GM12878 (cell line): ENCODE data around the gene ZMYND15. TPM values are rescaled to one million over a fixed set of nuclear protein-coding genes. Genes with fewer than 3 reads are reported as not detected.

Source experiments
- ATAC-seq: fragments of 200-7000 bp; cut with Tn5 transposase; 3 replicates; pipeline ENCODE4 v1.9.1; 2020; ENCODE audit warnings: mild to moderate bottlenecking, moderate library complexity
- BruUV-seq: library from RNA; stranded (reverse); fragments of 400-500 nt; replicated peaks from 2 replicates; lab custom pipeline; 2021; lab: Mats Ljungman, UMichigan
- CTCF ChIA-PET: fragments of 300-600 bp; sonication (Branson Sonifier 250); formaldehyde crosslinking; extraction: SDS; loops from one replicate; lab custom pipeline; 2021; ENCODE audit warnings: inconsistent platforms; lab: Yijun Ruan, JAX
- POLR2A ChIA-PET: fragments of 350-600 bp; formaldehyde crosslinking; extraction: SDS; loops from one replicate; lab custom pipeline; 2021; ENCODE audit warnings: inconsistent platforms; lab: Charles Lee
- RAD21 ChIA-PET: fragments of 300-600 bp; sonication (Branson Sonifier 250); formaldehyde crosslinking; loops from one replicate; lab custom pipeline; 2023; ENCODE audit warnings: antibody characterized with exemption; ENCODE audit not compliant: unreplicated experiment; lab: Charles Lee
- SMC1A ChIA-PET: fragments of 300-600 bp; sonication (Branson Sonifier 250); formaldehyde crosslinking; loops from one replicate; lab custom pipeline; 2023; ENCODE audit not compliant: unreplicated experiment, uncharacterized antibody; lab: Charles Lee
- DNase-seq: peaks from one replicate; pipeline ENCODE4 v3.0.0-alpha.2; 2011; ENCODE audit warnings: low read depth, low spot score
- FAIRE-seq: peaks from 3 replicates; lab custom pipeline; 2011; peaks lifted over from hg19 to GRCh38; lab: Jason Lieb, UNC
- H2AFZ ChIP-seq: 2 replicates; pipeline ENCODE4 v1.6.0; 2011; ENCODE audit warnings: low read depth, low read length, control low read depth; ENCODE audit not compliant: control insufficient read depth
- H3K27ac ChIP-seq: 2 replicates; pipeline ENCODE4 v1.5.1; 2011; ENCODE audit warnings: control low read depth; ENCODE audit not compliant: control insufficient read depth, insufficient read depth
- H3K27me3 ChIP-seq, 2 experiments: replicated peaks in 1 of 2; 2 replicates each; pipeline versions ENCODE4 v1.6.0 to v1.6.1; 2011; ENCODE audit warnings: low read length in 1 of 2; ENCODE audit not compliant: control insufficient read depth in 2 of 2, insufficient read depth in 2 of 2
- H3K36me3 ChIP-seq, 2 experiments: 2 replicates each; pipeline ENCODE4 v1.5.1; 2011; ENCODE audit warnings: low read length in 1 of 2; ENCODE audit not compliant: control insufficient read depth in 2 of 2, insufficient read depth in 2 of 2
- H3K4me1 ChIP-seq: 2 replicates; pipeline ENCODE4 v1.6.1; 2011; ENCODE audit warnings: mild to moderate bottlenecking, low read length, moderate library complexity, mixed read lengths; ENCODE audit not compliant: control insufficient read depth, insufficient read depth
- H3K4me2 ChIP-seq: 2 replicates; pipeline ENCODE4 v1.6.0; 2011; ENCODE audit warnings: control low read depth; ENCODE audit not compliant: control insufficient read depth, insufficient read depth
- H3K4me3 ChIP-seq: fragments of 200-600 bp; sonication (generic); 2 replicates; pipeline ENCODE4 v1.5.1; 2016
- H3K79me2 ChIP-seq: 2 replicates; pipeline ENCODE4 v1.6.0; 2011; ENCODE audit warnings: low read length; ENCODE audit not compliant: control insufficient read depth, insufficient read depth
- H3K9ac ChIP-seq: 2 replicates; pipeline ENCODE4 v1.8.0; 2011; ENCODE audit warnings: low read length, control low read depth, mixed read lengths; ENCODE audit not compliant: control insufficient read depth, insufficient read depth
- H3K9me3 ChIP-seq: replicated peaks from 3 replicates; pipeline ENCODE4 v1.5.1; 2011; ENCODE audit warnings: mild to moderate bottlenecking, low read length; ENCODE audit not compliant: control insufficient read depth, insufficient read depth
- H4K20me1 ChIP-seq: 2 replicates; pipeline ENCODE4 v1.6.0; 2011; ENCODE audit not compliant: control insufficient read depth, insufficient read depth
- RUNX3 ChIP-seq: IDR thresholded peaks from 2 replicates; pipeline ENCODE4 v1.6.1; 2012; ENCODE audit warnings: low read length, inconsistent platforms
- SRF ChIP-seq, 2 experiments: IDR thresholded peaks; 2 replicates each; pipeline ENCODE4 v1.6.1; 2011; ENCODE audit warnings: low read depth in 2 of 2, low read length in 2 of 2, mild to moderate bottlenecking in 1 of 2, moderate library complexity in 1 of 2
- TARDBP ChIP-seq: IDR thresholded peaks from 2 replicates; pipeline ENCODE4 v1.6.1; 2016; ENCODE audit warnings: borderline replicate concordance
- TBL1XR1 ChIP-seq: IDR thresholded peaks from 2 replicates; pipeline ENCODE4 v1.6.1; 2012; ENCODE audit warnings: low read depth, low read length, improper control_type of control experiment
- WGBS: methylation state at CpG from one replicate; pipeline ENCODE4 v1.1.6; 2016; ENCODE audit warnings: low lambda C conversion rate; ENCODE audit not compliant: insufficient replicate concordance, insufficient coverage; ENCODE audit errors: missing lambda C conversion rate; 5-methylcytosine and 5-hydroxymethylcytosine counted together
- in situ Hi-C: fragments of 300-500 bp; cut with MboI; formaldehyde crosslinking; loops from 9 replicates; pipeline ENCODE4 v1.14.3; 2018; ENCODE audit warnings: mixed read lengths
- intact Hi-C: fragments of 100-400 bp; cut with micrococcal nuclease; formaldehyde crosslinking; loops from one replicate; pipeline ENCODE4 v1.14.2; 2022; ENCODE audit not compliant: unreplicated experiment
- polyA plus RNA-seq, 11 experiments: library from polyadenylated mRNA; depleted of rRNA in 4 of 11; unstranded in 6 of 11; stranded (reverse) in 5 of 11; fragments of >200 nt; fragmentation: Nextera tagmentation in 4 of 11; fragmentation: Illumina TruSeq in 1 of 11; extraction: Ambion mirVana in 4 of 11; extraction: Trizol in 1 of 11; gene quantifications; 1 replicate in 1 of 11; 2 replicates in 10 of 11; pipeline versions ENCODE4 v1.2.1 to v1.2.3, GENCODE V29; 2011 to 2016; ENCODE audit warnings: inconsistent platforms in 2 of 11, missing spikeins in 2 of 11, low read depth in 1 of 11
- total RNA-seq, 4 experiments: library from RNA; depleted of rRNA in 3 of 4; stranded (reverse); fragments of >200 nt in 3 of 4; fragmentation: Illumina TruSeq in 1 of 4; extraction: Trizol in 1 of 4; gene quantifications; 2 replicates each; pipeline versions ENCODE4 v1.2.1 to v1.2.3, GENCODE V29; 2013 to 2021
- TF ChIP-seq, protein P1 (sequence below), 3 experiments: IDR thresholded peaks in 2 of 3; conservative IDR thresholded peaks in 1 of 3; 2 replicates each; pipeline ENCODE4 v1.5.1; 2011; ENCODE audit warnings: low read depth in 3 of 3, low read length in 3 of 3, mild to moderate bottlenecking in 3 of 3, control low read depth in 2 of 3, moderate library complexity in 2 of 3, inconsistent platforms in 1 of 3, mixed read lengths in 1 of 3; ENCODE audit not compliant: control insufficient read depth in 2 of 3, insufficient read depth in 1 of 3; ENCODE audit errors: extremely low read depth in 1 of 3

The ZMYND15 gene
- total and polyA plus RNA-seq, 10 of the 15 experiments (the other 5 are each of a cell fraction or from before 2014, with no cell fraction given): 0.03 to 0.17 (median 0.06) TPM; not detected in 4

DNA sequence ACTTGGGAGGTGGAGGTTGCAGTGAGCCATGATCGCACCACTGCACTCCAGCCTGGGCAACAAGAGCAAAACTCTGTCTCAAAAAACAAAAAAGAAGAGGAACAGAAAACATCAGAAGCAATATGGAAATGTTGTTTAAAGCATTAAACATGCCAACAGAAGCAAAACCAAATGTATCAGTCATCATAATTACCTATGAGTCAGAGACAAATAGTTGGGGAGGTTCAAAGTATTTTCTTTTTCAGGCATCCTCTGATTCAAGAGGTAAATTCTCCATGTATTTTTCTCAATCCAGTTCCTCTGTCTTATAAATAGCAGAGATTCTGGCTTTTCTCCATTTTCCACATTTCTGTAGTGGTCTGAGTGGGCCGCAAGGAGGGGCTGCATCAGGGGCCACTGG is 30.0 kb downstream of the ZMYND15 start:
- FAIRE-seq (no peak), ATAC-seq (no peak), DNase-seq (no peak)
- no TSS peak for BruUV-seq
- ChIA-PET RAD21 (no interaction called here), POLR2A (interaction anchor here (0.6 kb wide), 1 partner anchor 728 kb away, joined by 6 read pairs; no protein-coding TSS in a partner anchor), SMC1A (no interaction called here), CTCF (no interaction called here)
- in situ Hi-C loops (no loop called here), intact Hi-C loops (no loop called here)
- Histone ChIP-seq H3K9ac (no peak overlapping the region), H3K4me2 (no peak overlapping the region), H3K36me3 (no peaks in the 10 kb centered on the region), H4K20me1 (no peaks in the 10 kb centered on the region), H3K79me2 (no peaks in the 10 kb centered on the region), H3K27me3 (no peaks in the 10 kb centered on the region), H3K27ac (no peak overlapping the region), H3K9me3 (no peaks in the 10 kb centered on the region), H3K4me3 (no peak overlapping the region), H2AFZ (no peak overlapping the region), H3K4me1 (peaks cover 9% of the 10 kb centered on the region; the same call in 1 of the 2 replicates)
- 19% methylated on average over 2 of the region's 2 CpGs for WGBS
- TF ChIP-seq RUNX3: no peak

DNA sequence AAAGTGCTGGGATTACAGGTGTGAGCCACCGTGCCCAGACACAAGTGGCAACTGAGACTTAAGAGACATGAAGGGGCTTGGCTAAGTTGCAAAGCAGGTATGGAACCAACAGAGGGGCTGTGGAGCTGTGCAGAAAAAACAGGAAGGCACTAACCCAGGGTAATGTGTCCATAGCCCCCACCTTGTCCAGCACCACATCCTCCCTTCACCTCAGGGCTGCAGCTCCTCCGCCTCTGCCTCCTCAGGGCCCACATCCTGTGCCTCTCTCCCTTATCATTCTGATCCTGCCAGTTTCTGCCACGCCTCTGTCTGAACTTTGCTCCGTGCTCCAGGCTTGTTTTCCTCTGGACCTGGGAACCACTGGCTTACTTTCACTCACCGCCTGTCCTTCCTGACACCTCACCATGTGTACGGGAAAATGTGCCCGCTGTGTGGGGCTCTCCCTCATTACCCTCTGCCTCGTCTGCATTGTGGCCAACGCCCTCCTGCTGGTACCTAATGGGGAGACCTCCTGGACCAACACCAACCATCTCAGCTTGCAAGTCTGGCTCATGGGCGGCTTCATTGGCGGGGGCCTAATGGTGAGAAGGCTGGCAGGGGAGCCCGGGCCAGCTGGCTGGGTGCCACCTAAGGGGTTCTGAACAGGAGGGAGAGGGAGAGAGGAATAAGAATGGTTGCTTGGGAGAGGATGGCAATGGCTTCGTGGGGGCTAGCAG is 32.0 kb downstream of the ZMYND15 start, which contains the start of gene TM4SF5:
TM4SF5 (plus strand) TSS at position 368 of the 716 bp plus-strand sequence; CDS start at position 405, 37 bp downstream.
- RAD21 ChIA-PET: no interaction called here
- Histone ChIP-seq H3K9ac (no peak within 1 kb of the TSS), H3K27me3 (no peaks in the 10 kb centered on the region), H3K36me3 (no peaks in the 10 kb centered on the region), H2AFZ (no peak within 1 kb of the TSS)
- CTCF ChIA-PET: no interaction called here
- BruUV-seq: no TSS peak
- no peak for TF ChIP-seq SRF (IDR thresholded peaks at IDR 0.05; ENCODE audit: low read depth in 2 of 2, low read length in 2 of 2)
- TF ChIP-seq TARDBP: no peak
- TF ChIP-seq TBL1XR1: no peak
- TF ChIP-seq, protein P1, sequence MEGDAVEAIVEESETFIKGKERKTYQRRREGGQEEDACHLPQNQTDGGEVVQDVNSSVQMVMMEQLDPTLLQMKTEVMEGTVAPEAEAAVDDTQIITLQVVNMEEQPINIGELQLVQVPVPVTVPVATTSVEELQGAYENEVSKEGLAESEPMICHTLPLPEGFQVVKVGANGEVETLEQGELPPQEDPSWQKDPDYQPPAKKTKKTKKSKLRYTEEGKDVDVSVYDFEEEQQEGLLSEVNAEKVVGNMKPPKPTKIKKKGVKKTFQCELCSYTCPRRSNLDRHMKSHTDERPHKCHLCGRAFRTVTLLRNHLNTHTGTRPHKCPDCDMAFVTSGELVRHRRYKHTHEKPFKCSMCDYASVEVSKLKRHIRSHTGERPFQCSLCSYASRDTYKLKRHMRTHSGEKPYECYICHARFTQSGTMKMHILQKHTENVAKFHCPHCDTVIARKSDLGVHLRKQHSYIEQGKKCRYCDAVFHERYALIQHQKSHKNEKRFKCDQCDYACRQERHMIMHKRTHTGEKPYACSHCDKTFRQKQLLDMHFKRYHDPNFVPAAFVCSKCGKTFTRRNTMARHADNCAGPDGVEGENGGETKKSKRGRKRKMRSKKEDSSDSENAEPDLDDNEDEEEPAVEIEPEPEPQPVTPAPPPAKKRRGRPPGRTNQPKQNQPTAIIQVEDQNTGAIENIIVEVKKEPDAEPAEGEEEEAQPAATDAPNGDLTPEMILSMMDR (IDR thresholded peaks at IDR 0.05 in 2 of 3, conservative IDR thresholded peaks at IDR 0.05 in 1 of 3; ENCODE audit: control insufficient read depth in 2 of 3, extremely low read depth in 1 of 3, insufficient read depth in 1 of 3, low read depth in 3 of 3, low read length in 3 of 3): no peak
- TF ChIP-seq, all 136 proteins: peak for 0
- Histone ChIP-seq H3K4me1 (peaks cover 14% of the 10 kb centered on the region), H3K9me3 (no peaks in the 10 kb centered on the region), H3K79me2 (no peaks in the 10 kb centered on the region), H3K27ac (no peak within 1 kb of the TSS), H3K4me2 (no peak within 1 kb of the TSS), H3K4me3 (no peak within 1 kb of the TSS), H4K20me1 (no peaks in the 10 kb centered on the region)
- ChIA-PET SMC1A (no interaction called here), POLR2A (no interaction called here)
- DNase-seq (no peak), ATAC-seq (0 out of 3 replicates have a peak, but pooled peaks have one; percentile 22), FAIRE-seq (no peak)
- 52% methylated on average over 13 of the region's 13 CpGs for WGBS
- intact Hi-C loops (no loop called here), in situ Hi-C loops (no loop called here)
